Heart left ventricle (tissue), 16 donors: ENCODE measurements around the gene RPL13A. TPM values are rescaled to one million over a fixed set of nuclear protein-coding genes. Genes with fewer than 3 reads are reported as not detected.

Experiments
- ATAC-seq, 4 donors: fragments of 200-7000 bp; cut with Tn5 transposase; one replicate each; pipeline ENCODE4 v1.9.1; 2020 to 2022; ENCODE audit warnings: moderate library complexity in 4 of 4, mild to moderate bottlenecking in 3 of 4, moderate number of reproducible peaks in 1 of 4
- DNase-seq, 5 donors: peaks; one replicate each; pipeline ENCODE4 v3.0.0-alpha.2; 2020
- H3K27ac ChIP-seq, 12 donors: fragments of 200-600 bp; sonication (generic) in 4 of 12; one replicate each; pipeline versions ENCODE4 v1.5.0 to v1.8.0; 2016 to 2022; ENCODE audit warnings: mild to moderate bottlenecking in 2 of 12
- H3K27me3 ChIP-seq, 9 donors: fragments of 200-600 bp; sonication (generic) in 2 of 9; one replicate each; pipeline versions ENCODE4 v1.5.1 to v1.8.0; 2016 to 2022; ENCODE audit warnings: mild to moderate bottlenecking in 3 of 9
- H3K36me3 ChIP-seq, 9 donors: fragments of 200-600 bp; sonication (generic) in 2 of 9; one replicate each; pipeline versions ENCODE4 v1.5.0 to v1.8.0; 2018 to 2022; ENCODE audit warnings: mild to moderate bottlenecking in 2 of 9
- H3K4me1 ChIP-seq, 12 donors: fragments of 200-600 bp; sonication (generic) in 4 of 12; one replicate each; pipeline versions ENCODE4 v1.5.0 to v1.8.0; 2016 to 2022; ENCODE audit warnings: mild to moderate bottlenecking in 3 of 12
- H3K4me3 ChIP-seq, 12 donors: fragments of 200-600 bp; sonication (generic) in 4 of 12; one replicate each; pipeline versions ENCODE4 v1.5.0 to v1.8.0; 2017 to 2022; ENCODE audit warnings: mild to moderate bottlenecking in 9 of 12, moderate library complexity in 4 of 12
- H3K9me3 ChIP-seq, 12 donors: fragments of 200-600 bp; sonication (generic) in 4 of 12; one replicate each; pipeline versions ENCODE4 v1.5.0 to v1.8.0; 2016 to 2022; ENCODE audit warnings: mild to moderate bottlenecking in 1 of 12
- CTCF ChIP-seq, 12 donors: fragments of 200-600 bp; sonication (generic) in 4 of 12; IDR thresholded peaks; one replicate each; pipeline versions ENCODE4 v1.5.0 to v1.8.0; 2018 to 2022; ENCODE audit warnings: antibody characterized with exemption in 12 of 12, mild to moderate bottlenecking in 5 of 12
- POLR2A ChIP-seq, 2 donors: fragments of 450-650 bp; IDR thresholded peaks; one replicate each; pipeline ENCODE4 v1.6.1; 2017; ENCODE audit warnings: antibody characterized with exemption in 2 of 2, mild to moderate bottlenecking in 2 of 2, moderate library complexity in 2 of 2
- WGBS, 4 donors: extraction: QIAGEN DNeasy Blood & Tissue Kit in 2 of 4; methylation state at CpG; one replicate each; pipeline versions ENCODE4 v1.1.5 to v1.1.7; 2013 to 2018; 5-methylcytosine and 5-hydroxymethylcytosine counted together
- intact Hi-C, 10 donors: fragments of 100-400 bp; cut with DNase I; formaldehyde crosslinking; loops; one replicate each; pipeline versions ENCODE4 v1.11.1 to v1.14.2; 2022
- polyA plus RNA-seq, 2 donors: library from polyadenylated mRNA; stranded (reverse); fragments of 200-250 nt; gene quantifications; one replicate each; pipeline ENCODE4 v1.2.3, GENCODE V29; 2013
- total RNA-seq, 9 donors: library from RNA; depleted of rRNA in 2 of 9; stranded (reverse); fragments of >200 nt in 2 of 9; fragmentation: NEBNext Ultra II Directional in 3 of 9; extraction: Animal tissue kit (Norgen Biotek cat#: 25700) in 3 of 9; gene quantifications; one replicate each; pipeline versions ENCODE4 v1.1.0 to v1.2.4, GENCODE V29; 2016 to 2023
- donor health status: ischemic (EF 13 %, LVEDD 7.1; RV severe dilation, severe dysfunction).
- donor health status: healthy with polysubstance abuse.
- donor health status: DM: no; HTN: yes; CAD: no.
- donor health status: DM: no; HTN: no; CAD: no.
- donor health status: ischemic (EF 25% LVEDD 6.9; RV normal size, moderate dysfunction).
- donor health status: ischemic (EF 25% LVEDD 5.7; RV mildly dilated, moderate dysfunction).
- donor health status: healthy.
- donor health status: DM: yes; HTN: yes; CAD: no.
- donor health status: ischemic (EF 35%, LVEDD 5.7; RV mildly dilated, moderate dysfunction).
- donor health status: nonischemic (EF 11% LVEDD 7.7; RV severe dilation, severe dysfunction).
- donor health status: DM: yes; HTN: yes; CAD: no.
- donor health status: PGD.
- donor health status: ischemic (EF 29% LVEDD 5.4; RV normal size, mild dysfunction).
- donor health status: nonischemic (EF 23%, LVEDD 6.1; RV moderate dilation, normal function).

RPL13A gene
- total and polyA plus RNA-seq, 11 donors = 876 to 2,850 (median 1,261) TPM

- TF ChIP-seq POLR2A (IDR thresholded peaks at IDR 0.05) (no peak), CTCF (IDR thresholded peaks at IDR 0.05) (no peak)
- peaks cover 0 to 55% (median 8%) of the 10 kb centered on the region in 9 donors for H3K36me3 ChIP-seq
- H3K4me3 ChIP-seq = peak overlapping the region; percentile 20 to 71 (median 57)
- H3K27ac ChIP-seq = peak overlapping the region in 10 of 12 donors; percentile 7 to 70 (median 45)
- DNase-seq (peak in 1 of 5 donors; percentile 47), ATAC-seq (peak in 3 of 4 donors; percentile 2 to 35 (median 12))
- intact Hi-C loops = no loop called here
- whole genome bisulfite sequencing, 4 donors = 42 to 55% (median 48%) methylated on average over 25 of the region's 25 CpGs
- H3K4me1 ChIP-seq = peaks cover 0 to 23% (median 5%) of the 10 kb centered on the region in 12 donors
- no peaks in the 10 kb centered on the region for H3K9me3 ChIP-seq
- no peaks in the 10 kb centered on the region for H3K27me3 ChIP-seq
Observed at GRCh38 chr19:49528211-49528771, 40.9 kb downstream of the RPL13A start.

GRCh38 chr19:49530708-49531107, 43.3 kb downstream of the RPL13A start:
- Histone ChIP-seq H3K36me3 (peaks cover 0 to 52% (median 0%) of the 10 kb centered on the region in 9 donors), H3K4me1 (peaks cover 0 to 39% (median 13%) of the 10 kb centered on the region in 12 donors), H3K27me3 (no peaks in the 10 kb centered on the region), H3K27ac (no peak overlapping the region), H3K9me3 (no peaks in the 10 kb centered on the region), H3K4me3 (no peak overlapping the region)
- intact Hi-C loops = no loop called here
- no peak for TF ChIP-seq POLR2A (IDR thresholded peaks at IDR 0.05)
- no peak for TF ChIP-seq CTCF (IDR thresholded peaks at IDR 0.05)
- DNase-seq = no peak
- WGBS, 4 donors = 91 to 95% (median 93%) methylated on average over 7 of the region's 7 CpGs
- no peak for ATAC-seq

- TF ChIP-seq POLR2A (IDR thresholded peaks at IDR 0.05) = no peak
- peak in 5 of 12 donors; percentile 12 to 38 (median 30) for TF ChIP-seq CTCF (IDR thresholded peaks at IDR 0.05)
- 2 to 3% (median 2%) methylated on average over 55 to 87 of the region's 87 CpGs for WGBS, 4 donors
- Histone ChIP-seq H3K36me3 (peaks cover 0 to 64% (median 8%) of the 10 kb centered on the region in 9 donors), H3K27me3 (no peaks in the 10 kb centered on the region), H3K4me1 (peaks cover 0 to 36% (median 11%) of the 10 kb centered on the region in 12 donors), H3K4me3 (peak overlapping the region; percentile 28 to 70 (median 57)), H3K27ac (peak overlapping the region in 3 of 12 donors; percentile 4 to 36 (median 27)), H3K9me3 (no peaks in the 10 kb centered on the region)
- intact Hi-C loops = no loop called here
- ATAC-seq = peak; percentile 78 to 95 (median 94)
- peak; percentile 77 to 87 (median 78) for DNase-seq
Observed at GRCh38 chr19:49533551-49534488, 46.4 kb downstream of the RPL13A start.
